GM23338 (cell line): ENCODE results near the gene SIRPA. TPM values are rescaled to one million over a fixed set of nuclear protein-coding genes. Genes with fewer than 3 reads are reported as not detected.

Experiments
- ATAC-seq: fragments of 200-7000 bp; cut with Tn5 transposase; 3 replicates; pipeline ENCODE4 v1.9.1; 2020
- DNase-seq: peaks from one replicate; pipeline ENCODE4 v3.0.0-alpha.2; 2015; ENCODE audit warnings: low spot score
- H2AFZ ChIP-seq: fragments of 200-600 bp; sonication (generic); 2 replicates; pipeline ENCODE4 v1.8.0; 2016; ENCODE audit warnings: antibody characterized with exemption, mild to moderate bottlenecking, moderate library complexity
- H3F3A ChIP-seq: fragments of 200-600 bp; sonication (generic); replicated peaks from 2 replicates; pipeline ENCODE4 v1.8.0; 2017; ENCODE audit warnings: antibody characterized with exemption, mixed run types, low read depth
- H3K27ac ChIP-seq: fragments of 200-600 bp; sonication (generic); 2 replicates; pipeline ENCODE4 v1.6.1; 2016; ENCODE audit warnings: low read depth
- H3K27me3 ChIP-seq: fragments of 200-600 bp; sonication (generic); 2 replicates; pipeline ENCODE4 v1.8.0; 2016; ENCODE audit warnings: mild to moderate bottlenecking, mixed run types, moderate library complexity; ENCODE audit not compliant: insufficient read depth
- H3K36me3 ChIP-seq: fragments of 200-600 bp; sonication (generic); 2 replicates; pipeline ENCODE4 v1.8.0; 2016; ENCODE audit warnings: mild to moderate bottlenecking; ENCODE audit not compliant: insufficient read depth
- H3K4me1 ChIP-seq: fragments of 200-600 bp; sonication (generic); 2 replicates; pipeline ENCODE4 v1.8.0; 2016; ENCODE audit warnings: mild to moderate bottlenecking, moderate library complexity; ENCODE audit not compliant: insufficient read depth
- H3K4me2 ChIP-seq: fragments of 200-600 bp; sonication (generic); 2 replicates; pipeline ENCODE4 v1.7.1; 2017; ENCODE audit warnings: mixed run types
- H3K4me3 ChIP-seq: fragments of 200-600 bp; sonication (generic); 2 replicates; pipeline ENCODE4 v1.6.1; 2016; ENCODE audit warnings: mixed run types
- H3K79me2 ChIP-seq: fragments of 200-600 bp; sonication (generic); replicated peaks from 2 replicates; pipeline ENCODE4 v1.8.0; 2017; ENCODE audit warnings: mild to moderate bottlenecking; ENCODE audit not compliant: insufficient read depth
- H3K9me2 ChIP-seq: fragments of 200-600 bp; sonication (generic); 2 replicates; pipeline ENCODE4 v1.8.0; 2017; ENCODE audit not compliant: insufficient read depth
- H4K20me1 ChIP-seq: fragments of 200-600 bp; sonication (generic); replicated peaks from 2 replicates; pipeline ENCODE4 v1.8.0; 2017; ENCODE audit warnings: mild to moderate bottlenecking; ENCODE audit not compliant: insufficient read depth
- H3K27ac Mint-ChIP-seq: 2 replicates; pipeline ENCODE4 v1.8.0; 2020; ENCODE audit warnings: inconsistent platforms, mild to moderate bottlenecking, moderate library complexity, mixed read lengths
- H3K27me3 Mint-ChIP-seq: 3 replicates; pipeline ENCODE4 v1.8.0; 2022; ENCODE audit warnings: low read depth, mild to moderate bottlenecking, moderate library complexity, mixed read lengths, inconsistent platforms; ENCODE audit not compliant: insufficient read depth, poor library complexity
- H3K36me3 Mint-ChIP-seq: 3 replicates; pipeline ENCODE4 v1.8.0; 2021; ENCODE audit warnings: low read depth, mild to moderate bottlenecking, inconsistent platforms, moderate library complexity, mixed read lengths
- H3K4me1 Mint-ChIP-seq: 3 replicates; pipeline ENCODE4 v1.8.0; 2020; ENCODE audit warnings: mild to moderate bottlenecking, inconsistent platforms, mixed read lengths
- H3K4me3 Mint-ChIP-seq: 3 replicates; pipeline ENCODE4 v1.8.0; 2021; ENCODE audit warnings: moderate library complexity, mild to moderate bottlenecking, inconsistent platforms, mixed read lengths
- H3K9me3 Mint-ChIP-seq: 3 replicates; pipeline ENCODE4 v1.8.0; 2020; ENCODE audit warnings: moderate library complexity, mild to moderate bottlenecking, inconsistent platforms, mixed read lengths
- CREB1 ChIP-seq: fragments of 250-450 bp; sonication (Bioruptor Pico); IDR thresholded peaks from 2 replicates; pipeline ENCODE4 v1.5.0; 2020; ENCODE audit warnings: low read depth, mild to moderate bottlenecking, moderate library complexity
- ETS1 ChIP-seq: IDR thresholded peaks from 2 replicates; pipeline ENCODE4 v1.6.1; 2016; ENCODE audit warnings: antibody characterized with exemption
- EZH2phosphoT487 ChIP-seq: fragments of 200-600 bp; sonication (generic); IDR thresholded peaks from one replicate; pipeline ENCODE4 v1.8.1; 2018; ENCODE audit warnings: antibody characterized with exemption; ENCODE audit not compliant: unreplicated experiment
- JUNB ChIP-seq: IDR thresholded peaks from one replicate; pipeline ENCODE4 v1.6.1; 2016; ENCODE audit warnings: antibody characterized with exemption; ENCODE audit not compliant: unreplicated experiment
- STAT1 ChIP-seq: IDR thresholded peaks from one replicate; pipeline ENCODE4 v1.6.1; 2016; ENCODE audit warnings: antibody characterized with exemption; ENCODE audit not compliant: unreplicated experiment
- ZNF114 ChIP-seq: fragments of 250-450 bp; sonication (Bioruptor Pico); IDR thresholded peaks from 2 replicates; pipeline ENCODE4 v1.5.0; 2020; ENCODE audit warnings: mild to moderate bottlenecking, moderate library complexity
- polyA plus RNA-seq: library from polyadenylated mRNA; unstranded; fragments of >200 nt; fragmentation: Nextera tagmentation; extraction: Ambion mirVana; gene quantifications from 2 replicates; pipeline ENCODE4 v1.2.1, GENCODE V29; 2016
- total RNA-seq: library from RNA; depleted of rRNA; stranded (reverse); fragments of >200 nt; shearing (Covaris generic); gene quantifications from 2 replicates; pipeline ENCODE4 v1.2.3, GENCODE V29; 2014
- TF ChIP-seq, protein P1 (sequence below): IDR thresholded peaks from one replicate; pipeline ENCODE4 v1.6.1; 2018; ENCODE audit warnings: antibody characterized with exemption; ENCODE audit not compliant: unreplicated experiment
- TF ChIP-seq, protein P2 (sequence below): fragments of 250-450 bp; sonication (Bioruptor Pico); IDR thresholded peaks from 2 replicates; pipeline ENCODE4 v1.5.0; 2020; ENCODE audit warnings: mild to moderate bottlenecking, moderate library complexity

SIRPA gene
- total and polyA plus RNA-seq, 2 experiments from 2014 or later, result 1.2 to 2.9 TPM

DNA sequence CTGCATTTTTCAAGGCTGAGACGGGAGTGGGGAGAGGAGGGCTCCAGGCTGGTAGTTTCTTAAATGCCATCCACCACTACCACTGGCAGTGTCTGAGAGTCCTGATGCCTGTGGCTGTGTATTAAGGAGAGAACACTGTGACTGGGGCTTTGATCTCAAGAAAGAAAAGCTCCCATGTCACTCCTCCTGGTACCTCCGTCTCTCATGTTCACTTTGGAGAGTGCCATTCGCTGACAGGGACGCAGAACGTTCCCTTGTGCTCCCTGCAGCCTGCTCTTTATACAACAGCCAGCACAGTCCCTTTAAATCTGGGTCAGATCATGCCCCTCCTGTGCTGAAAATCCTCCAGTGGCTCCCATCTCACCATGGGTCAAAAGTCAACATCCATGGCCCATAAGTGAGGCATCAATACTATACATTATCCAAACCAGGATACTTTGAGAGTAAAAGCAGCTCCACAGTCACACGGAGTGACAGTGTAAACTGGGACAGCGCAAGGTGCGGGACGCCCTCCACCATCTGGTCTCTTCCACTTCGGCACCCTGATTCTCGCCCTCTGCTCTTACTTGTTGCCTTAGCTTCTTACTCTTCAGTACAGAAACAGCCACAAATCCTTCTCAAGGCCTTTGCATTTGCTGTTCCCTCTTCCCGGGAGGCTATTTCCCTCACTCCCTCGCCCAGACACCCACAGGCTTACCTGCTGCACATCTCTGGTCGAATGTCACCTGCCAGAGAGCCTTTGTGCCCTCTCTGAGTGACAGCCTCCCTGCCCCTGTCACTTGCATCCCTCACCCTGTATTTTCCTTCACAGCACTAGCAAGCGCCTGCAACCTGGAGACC, 78.6 kb downstream of the SIRPA start:
- H3K9me2 ChIP-seq, result no peaks in the 10 kb centered on the region
- Mint-ChIP-seq H3K4me1 (peaks cover 8% of the 10 kb centered on the region), H3K36me3 (no peaks in the 10 kb centered on the region), H3K27me3 (peaks cover 9% of the 10 kb centered on the region), H3K4me3 (no peak overlapping the region), H3K27ac (peak overlapping the region; percentile 14; the same call in 1 of the 2 replicates), H3K9me3 (no peaks in the 10 kb centered on the region)
- H4K20me1 ChIP-seq, result no peaks in the 10 kb centered on the region
- no peak overlapping the region for H3K4me2 ChIP-seq
- no peaks in the 10 kb centered on the region for H3K36me3 ChIP-seq
- no peaks in the 10 kb centered on the region for H3F3A ChIP-seq
- H3K4me1 ChIP-seq, result no peaks in the 10 kb centered on the region
- H3K79me2 ChIP-seq, result no peaks in the 10 kb centered on the region
- no peak overlapping the region for H3K27ac ChIP-seq
- no peak overlapping the region for H3K4me3 ChIP-seq
- no peaks in the 10 kb centered on the region for H3K27me3 ChIP-seq
- TF ChIP-seq ZNF114 (CRISPR knock-in tag) (no peak), JUNB (no peak), ETS1 (no peak)
- TF ChIP-seq, protein P1, sequence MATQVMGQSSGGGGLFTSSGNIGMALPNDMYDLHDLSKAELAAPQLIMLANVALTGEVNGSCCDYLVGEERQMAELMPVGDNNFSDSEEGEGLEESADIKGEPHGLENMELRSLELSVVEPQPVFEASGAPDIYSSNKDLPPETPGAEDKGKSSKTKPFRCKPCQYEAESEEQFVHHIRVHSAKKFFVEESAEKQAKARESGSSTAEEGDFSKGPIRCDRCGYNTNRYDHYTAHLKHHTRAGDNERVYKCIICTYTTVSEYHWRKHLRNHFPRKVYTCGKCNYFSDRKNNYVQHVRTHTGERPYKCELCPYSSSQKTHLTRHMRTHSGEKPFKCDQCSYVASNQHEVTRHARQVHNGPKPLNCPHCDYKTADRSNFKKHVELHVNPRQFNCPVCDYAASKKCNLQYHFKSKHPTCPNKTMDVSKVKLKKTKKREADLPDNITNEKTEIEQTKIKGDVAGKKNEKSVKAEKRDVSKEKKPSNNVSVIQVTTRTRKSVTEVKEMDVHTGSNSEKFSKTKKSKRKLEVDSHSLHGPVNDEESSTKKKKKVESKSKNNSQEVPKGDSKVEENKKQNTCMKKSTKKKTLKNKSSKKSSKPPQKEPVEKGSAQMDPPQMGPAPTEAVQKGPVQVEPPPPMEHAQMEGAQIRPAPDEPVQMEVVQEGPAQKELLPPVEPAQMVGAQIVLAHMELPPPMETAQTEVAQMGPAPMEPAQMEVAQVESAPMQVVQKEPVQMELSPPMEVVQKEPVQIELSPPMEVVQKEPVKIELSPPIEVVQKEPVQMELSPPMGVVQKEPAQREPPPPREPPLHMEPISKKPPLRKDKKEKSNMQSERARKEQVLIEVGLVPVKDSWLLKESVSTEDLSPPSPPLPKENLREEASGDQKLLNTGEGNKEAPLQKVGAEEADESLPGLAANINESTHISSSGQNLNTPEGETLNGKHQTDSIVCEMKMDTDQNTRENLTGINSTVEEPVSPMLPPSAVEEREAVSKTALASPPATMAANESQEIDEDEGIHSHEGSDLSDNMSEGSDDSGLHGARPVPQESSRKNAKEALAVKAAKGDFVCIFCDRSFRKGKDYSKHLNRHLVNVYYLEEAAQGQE, result no peak
- peak overlapping the region; percentile 56; the same call in 1 of the 2 replicates for H2AFZ ChIP-seq
- DNase-seq (no peak), ATAC-seq (no peak; the same call in 2 of the 3 replicates)

GRCh38 chr20:1975291-1975690, 80.1 kb downstream of the SIRPA start:
- DNase-seq, result no peak
- TF ChIP-seq, protein P2, sequence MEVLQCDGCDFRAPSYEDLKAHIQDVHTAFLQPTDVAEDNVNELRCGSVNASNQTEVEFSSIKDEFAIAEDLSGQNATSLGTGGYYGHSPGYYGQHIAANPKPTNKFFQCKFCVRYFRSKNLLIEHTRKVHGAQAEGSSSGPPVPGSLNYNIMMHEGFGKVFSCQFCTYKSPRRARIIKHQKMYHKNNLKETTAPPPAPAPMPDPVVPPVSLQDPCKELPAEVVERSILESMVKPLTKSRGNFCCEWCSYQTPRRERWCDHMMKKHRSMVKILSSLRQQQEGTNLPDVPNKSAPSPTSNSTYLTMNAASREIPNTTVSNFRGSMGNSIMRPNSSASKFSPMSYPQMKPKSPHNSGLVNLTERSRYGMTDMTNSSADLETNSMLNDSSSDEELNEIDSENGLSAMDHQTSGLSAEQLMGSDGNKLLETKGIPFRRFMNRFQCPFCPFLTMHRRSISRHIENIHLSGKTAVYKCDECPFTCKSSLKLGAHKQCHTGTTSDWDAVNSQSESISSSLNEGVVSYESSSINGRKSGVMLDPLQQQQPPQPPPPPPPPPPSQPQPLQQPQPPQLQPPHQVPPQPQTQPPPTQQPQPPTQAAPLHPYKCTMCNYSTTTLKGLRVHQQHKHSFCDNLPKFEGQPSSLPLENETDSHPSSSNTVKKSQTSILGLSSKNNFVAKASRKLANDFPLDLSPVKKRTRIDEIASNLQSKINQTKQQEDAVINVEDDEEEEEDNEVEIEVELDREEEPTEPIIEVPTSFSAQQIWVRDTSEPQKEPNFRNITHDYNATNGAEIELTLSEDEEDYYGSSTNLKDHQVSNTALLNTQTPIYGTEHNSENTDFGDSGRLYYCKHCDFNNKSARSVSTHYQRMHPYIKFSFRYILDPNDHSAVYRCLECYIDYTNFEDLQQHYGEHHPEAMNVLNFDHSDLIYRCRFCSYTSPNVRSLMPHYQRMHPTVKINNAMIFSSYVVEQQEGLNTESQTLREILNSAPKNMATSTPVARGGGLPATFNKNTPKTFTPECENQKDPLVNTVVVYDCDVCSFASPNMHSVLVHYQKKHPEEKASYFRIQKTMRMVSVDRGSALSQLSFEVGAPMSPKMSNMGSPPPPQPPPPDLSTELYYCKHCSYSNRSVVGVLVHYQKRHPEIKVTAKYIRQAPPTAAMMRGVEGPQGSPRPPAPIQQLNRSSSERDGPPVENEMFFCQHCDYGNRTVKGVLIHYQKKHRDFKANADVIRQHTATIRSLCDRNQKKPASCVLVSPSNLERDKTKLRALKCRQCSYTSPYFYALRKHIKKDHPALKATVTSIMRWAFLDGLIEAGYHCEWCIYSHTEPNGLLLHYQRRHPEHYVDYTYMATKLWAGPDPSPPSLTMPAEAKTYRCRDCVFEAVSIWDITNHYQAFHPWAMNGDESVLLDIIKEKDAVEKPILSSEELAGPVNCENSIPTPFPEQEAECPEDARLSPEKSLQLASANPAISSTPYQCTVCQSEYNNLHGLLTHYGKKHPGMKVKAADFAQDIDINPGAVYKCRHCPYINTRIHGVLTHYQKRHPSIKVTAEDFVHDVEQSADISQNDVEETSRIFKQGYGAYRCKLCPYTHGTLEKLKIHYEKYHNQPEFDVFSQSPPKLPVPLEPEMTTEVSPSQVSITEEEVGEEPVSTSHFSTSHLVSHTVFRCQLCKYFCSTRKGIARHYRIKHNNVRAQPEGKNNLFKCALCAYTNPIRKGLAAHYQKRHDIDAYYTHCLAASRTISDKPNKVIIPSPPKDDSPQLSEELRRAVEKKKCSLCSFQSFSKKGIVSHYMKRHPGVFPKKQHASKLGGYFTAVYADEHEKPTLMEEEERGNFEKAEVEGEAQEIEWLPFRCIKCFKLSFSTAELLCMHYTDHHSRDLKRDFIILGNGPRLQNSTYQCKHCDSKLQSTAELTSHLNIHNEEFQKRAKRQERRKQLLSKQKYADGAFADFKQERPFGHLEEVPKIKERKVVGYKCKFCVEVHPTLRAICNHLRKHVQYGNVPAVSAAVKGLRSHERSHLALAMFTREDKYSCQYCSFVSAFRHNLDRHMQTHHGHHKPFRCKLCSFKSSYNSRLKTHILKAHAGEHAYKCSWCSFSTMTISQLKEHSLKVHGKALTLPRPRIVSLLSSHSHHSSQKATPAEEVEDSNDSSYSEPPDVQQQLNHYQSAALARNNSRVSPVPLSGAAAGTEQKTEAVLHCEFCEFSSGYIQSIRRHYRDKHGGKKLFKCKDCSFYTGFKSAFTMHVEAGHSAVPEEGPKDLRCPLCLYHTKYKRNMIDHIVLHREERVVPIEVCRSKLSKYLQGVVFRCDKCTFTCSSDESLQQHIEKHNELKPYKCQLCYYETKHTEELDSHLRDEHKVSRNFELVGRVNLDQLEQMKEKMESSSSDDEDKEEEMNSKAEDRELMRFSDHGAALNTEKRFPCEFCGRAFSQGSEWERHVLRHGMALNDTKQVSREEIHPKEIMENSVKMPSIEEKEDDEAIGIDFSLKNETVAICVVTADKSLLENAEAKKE, result no peak
- TF ChIP-seq CREB1 (CRISPR knock-in tag), result no peak
- no peak for TF ChIP-seq STAT1
- TF ChIP-seq EZH2phosphoT487, result no peak
- TF ChIP-seq JUNB, result no peak

More at GRCh38 chr20:1975291-1975690, 80.1 kb downstream of the SIRPA start:
- no peaks in the 10 kb centered on the region for H3K79me2 ChIP-seq
- peaks cover 9% of the 10 kb centered on the region for H3K27me3 Mint-ChIP-seq
- no peaks in the 10 kb centered on the region for H3K36me3 ChIP-seq
- H3F3A ChIP-seq, result no peaks in the 10 kb centered on the region
- no peak overlapping the region for H2AFZ ChIP-seq
- no peaks in the 10 kb centered on the region for H3K36me3 Mint-ChIP-seq
- H3K4me1 Mint-ChIP-seq, result peaks cover 8% of the 10 kb centered on the region
- H3K27ac Mint-ChIP-seq, result no peak overlapping the region
- no peak overlapping the region for H3K4me3 ChIP-seq
- no peak overlapping the region for H3K4me3 Mint-ChIP-seq
- H4K20me1 ChIP-seq, result no peaks in the 10 kb centered on the region
- H3K27ac ChIP-seq, result no peak overlapping the region
- no peaks in the 10 kb centered on the region for H3K4me1 ChIP-seq
- H3K9me2 ChIP-seq, result no peaks in the 10 kb centered on the region
- H3K9me3 Mint-ChIP-seq, result no peaks in the 10 kb centered on the region
- H3K4me2 ChIP-seq, result no peak overlapping the region
- no peaks in the 10 kb centered on the region for H3K27me3 ChIP-seq
- ATAC-seq, result no peak
